IMR-90 (cell line): Measurements from ENCODE around the gene CXCR2. TPM values are rescaled to one million over a fixed set of nuclear protein-coding genes. Genes with fewer than 3 reads are reported as not detected.

ENCODE experiments used
- ATAC-seq: fragments of 200-7000 bp; cut with Tn5 transposase; 2 replicates; pipeline ENCODE4 v1.9.1; 2020; ENCODE audit warnings: low read depth, mild to moderate bottlenecking, moderate library complexity
- BruUV-seq: library from RNA; stranded (reverse); fragments of 400-500 nt; replicated peaks from 2 replicates; lab custom pipeline; 2021; lab: Mats Ljungman, UMichigan
- CTCF ChIA-PET: fragments of 300-600 bp; formaldehyde crosslinking; extraction: SDS; loops from one replicate; lab custom pipeline; 2021; ENCODE audit warnings: antibody characterized with exemption; lab: Yijun Ruan, JAX
- POLR2A ChIA-PET: fragments of 300-600 bp; sonication (Branson Sonifier 250); formaldehyde crosslinking; loops from one replicate; lab custom pipeline; 2022; ENCODE audit warnings: antibody characterized with exemption; ENCODE audit not compliant: unreplicated experiment; lab: Charles Lee
- DNase-seq: peaks from one replicate; pipeline ENCODE4 v3.0.0; 2013
- H2AFZ ChIP-seq: replicated peaks from 2 replicates; pipeline ENCODE3; 2013; ENCODE audit warnings: low read length, mild to moderate bottlenecking; ENCODE audit not compliant: poor library complexity
- H2AK5ac ChIP-seq: 2 replicates; pipeline ENCODE4 v1.6.1; 2013; ENCODE audit warnings: low read depth, low read length, inconsistent platforms
- H2AK9ac ChIP-seq: replicated peaks from 2 replicates; pipeline ENCODE3; 2013; ENCODE audit warnings: mild to moderate bottlenecking, low read depth, low read length, moderate library complexity; ENCODE audit not compliant: poor library complexity
- H2BK120ac ChIP-seq: 2 replicates; pipeline ENCODE4 v1.6.1; 2013; ENCODE audit warnings: low read depth, low read length, inconsistent platforms
- H2BK15ac ChIP-seq: 3 replicates; pipeline ENCODE4 v1.6.1; 2013; ENCODE audit warnings: low read depth, low read length, inconsistent platforms
- H2BK20ac ChIP-seq: 2 replicates; pipeline ENCODE4 v1.6.1; 2013; ENCODE audit warnings: low read depth, mild to moderate bottlenecking, inconsistent platforms, low read length, moderate library complexity
- H2BK5ac ChIP-seq: 2 replicates; pipeline ENCODE4 v1.6.1; 2013; ENCODE audit warnings: mild to moderate bottlenecking, low read depth, low read length, inconsistent platforms; ENCODE audit not compliant: poor library complexity, severe bottlenecking
- H3K14ac ChIP-seq: replicated peaks from 2 replicates; pipeline ENCODE4 v1.6.1; 2013; ENCODE audit warnings: low read depth, low read length, inconsistent platforms
- H3K18ac ChIP-seq: 2 replicates; pipeline ENCODE4 v1.6.1; 2013; ENCODE audit warnings: low read depth, low read length, control low read depth
- H3K23ac ChIP-seq: 2 replicates; pipeline ENCODE4 v1.6.1; 2013; ENCODE audit warnings: low read depth, low read length, inconsistent platforms
- H3K27ac ChIP-seq: 2 replicates; pipeline ENCODE4 v1.5.1; 2013; ENCODE audit warnings: mild to moderate bottlenecking, control low read depth, low read length; ENCODE audit not compliant: insufficient read depth
- H3K27me3 ChIP-seq: 2 replicates; pipeline ENCODE4 v1.6.1; 2013; ENCODE audit warnings: low read length; ENCODE audit not compliant: control insufficient read depth, insufficient read depth
- H3K36me3 ChIP-seq: 2 replicates; pipeline ENCODE4 v1.6.1; 2013; ENCODE audit warnings: low read length, mixed read lengths; ENCODE audit not compliant: control insufficient read depth, insufficient read depth
- H3K4ac ChIP-seq: 2 replicates; pipeline ENCODE4 v1.6.1; 2013; ENCODE audit warnings: low read depth, low read length, inconsistent platforms
- H3K4me1 ChIP-seq: 2 replicates; pipeline ENCODE4 v1.6.1; 2013; ENCODE audit warnings: low read length, mixed read lengths; ENCODE audit not compliant: control insufficient read depth, insufficient read depth
- H3K4me2 ChIP-seq: 2 replicates; pipeline ENCODE4 v1.6.1; 2013; ENCODE audit warnings: low read depth, mild to moderate bottlenecking, control low read depth, low read length, moderate library complexity
- H3K4me3 ChIP-seq: 2 replicates; pipeline ENCODE4 v1.5.1; 2013; ENCODE audit warnings: low read depth, mild to moderate bottlenecking, control low read depth, low read length, moderate library complexity; ENCODE audit not compliant: insufficient read depth
- H3K56ac ChIP-seq: 2 replicates; pipeline ENCODE4 v1.6.1; 2013; ENCODE audit warnings: low read length, inconsistent platforms; ENCODE audit not compliant: insufficient read depth; ENCODE audit errors: extremely low read depth
- H3K79me1 ChIP-seq, 2 experiments: 2 replicates each; pipeline ENCODE4 v1.6.1; 2013; ENCODE audit warnings: low read length in 2 of 2, inconsistent platforms in 1 of 2, low read depth in 1 of 2
- H3K9ac ChIP-seq: 2 replicates; pipeline ENCODE4 v1.6.1; 2013; ENCODE audit warnings: low read depth, low read length, control low read depth
- H3K9me1 ChIP-seq: 2 replicates; pipeline ENCODE4 v1.6.1; 2013; ENCODE audit warnings: low read length, inconsistent platforms; ENCODE audit not compliant: insufficient read depth
- H3K9me3 ChIP-seq: 2 replicates; pipeline ENCODE4 v1.6.1; 2013; ENCODE audit warnings: low read length; ENCODE audit not compliant: control insufficient read depth, insufficient read depth
- H4K20me1 ChIP-seq: 2 replicates; pipeline ENCODE4 v1.6.1; 2013; ENCODE audit warnings: low read length, inconsistent platforms; ENCODE audit not compliant: insufficient read depth
- H4K5ac ChIP-seq: 2 replicates; pipeline ENCODE4 v1.6.1; 2013; ENCODE audit warnings: mild to moderate bottlenecking, low read depth, low read length, control low read depth
- H4K8ac ChIP-seq, 2 experiments: 2 replicates each; pipeline ENCODE4 v1.6.1; 2013; ENCODE audit warnings: low read depth in 2 of 2, low read length in 2 of 2, control low read depth in 1 of 2, inconsistent platforms in 1 of 2
- H4K91ac ChIP-seq: 2 replicates; pipeline ENCODE4 v1.6.1; 2013; ENCODE audit warnings: low read depth, low read length, inconsistent platforms; ENCODE audit not compliant: insufficient read depth
- CHD1 ChIP-seq: IDR thresholded peaks from 2 replicates; pipeline ENCODE4 v1.6.1; 2012; ENCODE audit warnings: low read depth, low read length, improper control_type of control experiment
- FOS ChIP-seq: fragments of 150-350 bp; IDR thresholded peaks from 2 replicates; pipeline ENCODE4 v1.6.1; 2016; ENCODE audit warnings: low read depth, low read length
- MAFK ChIP-seq: IDR thresholded peaks from 2 replicates; pipeline ENCODE4 v1.6.1; 2012; ENCODE audit warnings: low read depth, low read length, improper control_type of control experiment
- NFE2L2 ChIP-seq: fragments of 150-350 bp; IDR thresholded peaks from 2 replicates; pipeline ENCODE4 v1.6.1; 2016; ENCODE audit warnings: low read depth, mild to moderate bottlenecking, low read length
- POLR2A ChIP-seq: IDR thresholded peaks from 2 replicates; pipeline ENCODE4 v1.6.1; 2012; ENCODE audit warnings: mild to moderate bottlenecking, low read depth, low read length
- RAD21 ChIP-seq: IDR thresholded peaks from 2 replicates; pipeline ENCODE4 v1.6.1; 2012; ENCODE audit warnings: low read length, improper control_type of control experiment
- USF2 ChIP-seq: fragments of 150-350 bp; IDR thresholded peaks from 2 replicates; pipeline ENCODE4 v1.6.1; 2017; ENCODE audit warnings: mild to moderate bottlenecking, antibody characterized with exemption, low read length, low read depth
- WGBS, 2 experiments: methylation state at CpG; one replicate each; pipeline versions ENCODE4 v1.1.5 to v1.1.7; 2013; ENCODE audit warnings: missing lambda C conversion rate in 2 of 2; ENCODE audit not compliant: insufficient read length in 1 of 2; ENCODE audit errors: extremely low coverage in 2 of 2; 5-methylcytosine and 5-hydroxymethylcytosine counted together
- dilution Hi-C: fragments of 300-500 bp; cut with HindIII; formaldehyde crosslinking; loops from one replicate; pipeline ENCODE4 v1.14.3; 2018; ENCODE audit warnings: low sequenced_read_pairs; ENCODE audit not compliant: unreplicated experiment
- in situ Hi-C: fragments of 300-500 bp; cut with MboI; formaldehyde crosslinking; loops from 3 replicates; pipeline ENCODE4 v1.14.3; 2019; ENCODE audit warnings: low sequenced_read_pairs, inconsistent platforms, mixed read lengths
- intact Hi-C: fragments of 100-400 bp; cut with micrococcal nuclease; formaldehyde crosslinking; loops from 2 replicates; pipeline ENCODE4 v1.10.0; 2022
- polyA plus RNA-seq, 3 experiments: library from polyadenylated mRNA; depleted of rRNA; stranded (reverse); fragments of >200 nt; gene quantifications; 2 replicates each; pipeline ENCODE4 v1.2.3, GENCODE V29; 2012; ENCODE audit warnings: low replicate concordance in 1 of 3
- total RNA-seq: library from RNA; depleted of rRNA; stranded (reverse); fragments of >200 nt; gene quantifications from 2 replicates; pipeline ENCODE4 v1.2.3, GENCODE V29; 2012
- TF ChIP-seq, protein P1 (sequence below): conservative IDR thresholded peaks from 2 replicates; pipeline ENCODE4 v1.5.1; 2012; ENCODE audit warnings: mild to moderate bottlenecking, low read depth, low read length, improper control_type of control experiment

Gene CXCR2
- total and polyA plus RNA-seq, 2 of the 4 experiments (the other 2 are of a cell fraction), result not detected

DNA sequence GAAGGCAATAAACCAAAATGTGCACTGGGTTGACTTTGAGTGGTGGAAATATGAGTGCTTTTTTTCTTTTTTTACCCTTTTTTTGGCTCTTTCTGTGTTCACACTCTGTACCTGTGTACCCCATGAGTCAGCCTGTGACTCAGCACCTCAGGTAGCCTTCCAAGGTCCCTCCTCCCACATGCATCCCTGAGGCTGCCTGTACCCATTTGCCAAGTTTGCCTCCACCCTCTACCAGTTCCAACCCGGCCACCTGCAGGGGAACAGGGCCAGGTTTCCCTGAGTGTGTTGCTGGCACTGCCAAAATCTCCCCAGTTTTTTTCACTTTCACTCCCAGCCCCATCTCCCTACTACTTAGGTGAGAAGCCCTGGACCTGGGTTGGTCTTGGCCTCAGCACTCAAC is 26.9 kb downstream of the CXCR2 start:
- Histone ChIP-seq H4K8ac (no peak overlapping the region), H3K23ac (no peak overlapping the region), H2BK20ac (no peak overlapping the region), H3K4me2 (no peak overlapping the region), H3K18ac (no peak overlapping the region), H2AK5ac (no peak overlapping the region), H2BK120ac (no peak overlapping the region), H2AFZ (no peak overlapping the region), H2AK9ac (no peak overlapping the region), H3K9ac (no peak overlapping the region), H3K27me3 (peaks cover 57% of the 10 kb centered on the region), H3K56ac (no peak overlapping the region), H2BK15ac (no peak overlapping the region), H3K4ac (no peak overlapping the region), H4K20me1 (no peaks in the 10 kb centered on the region), H3K79me1 (no peaks in the 10 kb centered on the region), H3K4me1 (no peaks in the 10 kb centered on the region), H3K27ac (no peak overlapping the region), H3K9me3 (no peaks in the 10 kb centered on the region), H2BK5ac (no peak overlapping the region), H4K91ac (no peak overlapping the region), H3K14ac (no peak overlapping the region), H3K4me3 (no peak overlapping the region), H4K5ac (no peak overlapping the region), H3K36me3 (no peaks in the 10 kb centered on the region), H3K9me1 (no peaks in the 10 kb centered on the region)
- in situ Hi-C loops, result no loop called here
- ATAC-seq (no peak), DNase-seq (no peak)
- CTCF ChIA-PET, result interaction anchor here (0.7 kb wide), 1 partner anchor 1191 kb away, joined by 3 read pairs; no protein-coding TSS in a partner anchor
- no CpG with 5 or more reads among the region's 1 CpG for WGBS, 2 experiments
- POLR2A ChIA-PET, result no interaction called here
- no TSS peak for BruUV-seq
- intact Hi-C loops, result no loop called here
- TF ChIP-seq MAFK, result no peak
- TF ChIP-seq NFE2L2, result no peak
- TF ChIP-seq, protein P1, sequence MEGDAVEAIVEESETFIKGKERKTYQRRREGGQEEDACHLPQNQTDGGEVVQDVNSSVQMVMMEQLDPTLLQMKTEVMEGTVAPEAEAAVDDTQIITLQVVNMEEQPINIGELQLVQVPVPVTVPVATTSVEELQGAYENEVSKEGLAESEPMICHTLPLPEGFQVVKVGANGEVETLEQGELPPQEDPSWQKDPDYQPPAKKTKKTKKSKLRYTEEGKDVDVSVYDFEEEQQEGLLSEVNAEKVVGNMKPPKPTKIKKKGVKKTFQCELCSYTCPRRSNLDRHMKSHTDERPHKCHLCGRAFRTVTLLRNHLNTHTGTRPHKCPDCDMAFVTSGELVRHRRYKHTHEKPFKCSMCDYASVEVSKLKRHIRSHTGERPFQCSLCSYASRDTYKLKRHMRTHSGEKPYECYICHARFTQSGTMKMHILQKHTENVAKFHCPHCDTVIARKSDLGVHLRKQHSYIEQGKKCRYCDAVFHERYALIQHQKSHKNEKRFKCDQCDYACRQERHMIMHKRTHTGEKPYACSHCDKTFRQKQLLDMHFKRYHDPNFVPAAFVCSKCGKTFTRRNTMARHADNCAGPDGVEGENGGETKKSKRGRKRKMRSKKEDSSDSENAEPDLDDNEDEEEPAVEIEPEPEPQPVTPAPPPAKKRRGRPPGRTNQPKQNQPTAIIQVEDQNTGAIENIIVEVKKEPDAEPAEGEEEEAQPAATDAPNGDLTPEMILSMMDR, result no peak
- no peak for TF ChIP-seq USF2
- no peak for TF ChIP-seq FOS
- no peak for TF ChIP-seq CHD1
- TF ChIP-seq RAD21, result no peak
- no peak for TF ChIP-seq POLR2A
- dilution Hi-C loops, result no loop called here
